Measurements from ENCODE around the gene TSPAN9. TPM values are rescaled to one million over a fixed set of nuclear protein-coding genes. Genes with fewer than 3 reads are reported as not detected.

The TSPAN9 gene
- total RNA-seq, 1 donor = 76.0 TPM

- no peak for DNase-seq (ENCODE audit: low read depth)
- no peak for TF ChIP-seq CTCF (IDR thresholded peaks at IDR 0.05; ENCODE audit: insufficient read depth, low read depth, low read length)
These were observed 37.0 kb upstream of the TSPAN9 start for GRCh38 chr12:3040026-3040656.

GRCh38 chr12:3040663-3041544 is 36.3 kb upstream of the TSPAN9 start:
- no peak overlapping the region for H3K4me3 ChIP-seq (ENCODE audit: low read depth, low read length)
- TF ChIP-seq CTCF (IDR thresholded peaks at IDR 0.05; ENCODE audit: insufficient read depth, low read depth, low read length) = no peak
- no peak for DNase-seq (ENCODE audit: low read depth)

More at GRCh38 chr12:3040026-3040656, 37.0 kb upstream of the TSPAN9 start:
- H3K4me3 ChIP-seq (ENCODE audit: low read depth, low read length) = no peak overlapping the region

- DNase-seq (ENCODE audit: low read depth) = peak; percentile 74
- no peak overlapping the region for H3K4me3 ChIP-seq (ENCODE audit: low read depth, low read length)
These were observed 35.5 kb upstream of the TSPAN9 start for GRCh38 chr12:3041558-3042164.

GRCh38 chr12:3042394-3042793 is 34.8 kb upstream of the TSPAN9 start:
- TF ChIP-seq CTCF (IDR thresholded peaks at IDR 0.05; ENCODE audit: insufficient read depth, low read depth, low read length) = no peak
- H3K4me3 ChIP-seq (ENCODE audit: low read depth, low read length) = no peak overlapping the region
- DNase-seq (ENCODE audit: low read depth) = no peak

More at GRCh38 chr12:3041558-3042164, 35.5 kb upstream of the TSPAN9 start:
- peak; percentile 76 for TF ChIP-seq CTCF (IDR thresholded peaks at IDR 0.05; ENCODE audit: insufficient read depth, low read depth, low read length)

GRCh38 chr12:3042826-3043225 is 34.4 kb upstream of the TSPAN9 start:
- TF ChIP-seq CTCF (IDR thresholded peaks at IDR 0.05; ENCODE audit: insufficient read depth, low read depth, low read length) = no peak
- no peak for DNase-seq (ENCODE audit: low read depth)
- no peak overlapping the region for H3K4me3 ChIP-seq (ENCODE audit: low read depth, low read length)

- no peak for DNase-seq (ENCODE audit: low read depth)
- no peak for TF ChIP-seq CTCF (IDR thresholded peaks at IDR 0.05; ENCODE audit: insufficient read depth, low read depth, low read length)
- H3K4me3 ChIP-seq (ENCODE audit: low read depth, low read length) = no peak overlapping the region
These were observed 33.8 kb upstream of the TSPAN9 start for GRCh38 chr12:3043406-3043805.

Data from fibroblast of villous mesenchyme (primary cell).